HUES48 (cell line): ENCODE data around the gene ENOPH1.

ENCODE experiments used
- H3K27ac ChIP-seq: one replicate; pipeline ENCODE4 v1.7.0; 2013; ENCODE audit warnings: low read depth, low read length, inconsistent platforms
- H3K27me3 ChIP-seq: 2 replicates; pipeline ENCODE4 v1.6.1; 2013; ENCODE audit warnings: mild to moderate bottlenecking, low read length; ENCODE audit not compliant: control insufficient read depth, insufficient read depth
- H3K36me3 ChIP-seq: 2 replicates; pipeline ENCODE4 v1.6.1; 2013; ENCODE audit warnings: low read length; ENCODE audit not compliant: control insufficient read depth, insufficient read depth
- H3K4me1 ChIP-seq: 2 replicates; pipeline ENCODE4 v1.6.1; 2013; ENCODE audit warnings: mild to moderate bottlenecking, low read length; ENCODE audit not compliant: control insufficient read depth, insufficient read depth
- H3K4me3 ChIP-seq: 2 replicates; pipeline ENCODE4 v1.5.1; 2013; ENCODE audit warnings: mild to moderate bottlenecking, low read depth, low read length
- H3K9ac ChIP-seq: 2 replicates; pipeline ENCODE4 v1.6.1; 2013; ENCODE audit warnings: mild to moderate bottlenecking, low read depth, low read length, moderate library complexity
- H3K9me3 ChIP-seq: 2 replicates; pipeline ENCODE4 v1.6.1; 2013; ENCODE audit warnings: low read length; ENCODE audit not compliant: control insufficient read depth, insufficient read depth

The ENOPH1 gene

DNA sequence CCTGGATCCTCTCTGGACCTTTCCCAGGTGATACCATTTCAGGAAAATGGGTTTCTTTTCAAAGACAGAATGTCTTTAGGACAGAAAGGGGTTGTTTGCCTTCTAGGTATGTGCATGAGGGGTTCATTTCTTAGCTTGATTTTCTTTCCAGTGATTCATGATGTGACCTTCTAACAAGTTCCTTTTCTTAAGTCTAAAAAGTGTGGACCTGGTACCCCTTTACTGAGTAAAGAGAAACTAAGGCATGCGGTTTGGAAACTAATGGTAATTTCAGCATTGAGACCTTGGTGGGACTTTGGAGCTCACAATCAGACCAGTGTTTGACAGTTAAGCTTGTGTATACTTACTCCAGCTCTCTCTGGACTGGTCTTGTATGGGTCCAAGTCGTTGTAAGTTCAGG is 8.7 kb downstream of the ENOPH1 start:
- H3K4me3 ChIP-seq = no peak overlapping the region
- no peaks in the 10 kb centered on the region for H3K27me3 ChIP-seq
- peaks cover 40% of the 10 kb centered on the region for H3K36me3 ChIP-seq
- peaks cover 7% of the 10 kb centered on the region for H3K4me1 ChIP-seq
- H3K27ac ChIP-seq = no peak overlapping the region
- H3K9ac ChIP-seq = no peak overlapping the region
- H3K9me3 ChIP-seq = no peaks in the 10 kb centered on the region

DNA sequence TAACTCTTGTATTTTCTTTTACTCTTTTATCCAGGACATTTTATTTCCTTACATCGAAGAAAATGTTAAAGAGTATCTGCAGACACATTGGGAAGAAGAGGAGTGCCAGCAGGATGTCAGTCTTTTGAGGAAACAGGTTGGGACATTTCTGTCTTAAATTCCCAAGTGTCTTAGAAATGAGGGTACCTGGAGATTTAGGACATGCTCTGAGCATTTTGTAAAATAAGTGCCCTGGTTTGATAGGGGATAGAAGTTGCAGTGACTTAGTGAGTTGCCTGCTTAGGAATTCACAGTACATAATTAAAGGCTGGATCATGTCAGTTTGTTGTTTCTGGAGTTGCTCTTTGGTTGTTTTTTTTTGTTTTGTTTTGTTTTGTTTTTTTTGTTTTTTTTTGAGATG is 17.5 kb downstream of the ENOPH1 start:
- H3K27me3 ChIP-seq = no peaks in the 10 kb centered on the region
- no peaks in the 10 kb centered on the region for H3K9me3 ChIP-seq
- peaks cover 58% of the 10 kb centered on the region for H3K36me3 ChIP-seq
- no peaks in the 10 kb centered on the region for H3K4me1 ChIP-seq
- H3K27ac ChIP-seq = no peak overlapping the region
- no peak overlapping the region for H3K4me3 ChIP-seq
- H3K9ac ChIP-seq = no peak overlapping the region

DNA sequence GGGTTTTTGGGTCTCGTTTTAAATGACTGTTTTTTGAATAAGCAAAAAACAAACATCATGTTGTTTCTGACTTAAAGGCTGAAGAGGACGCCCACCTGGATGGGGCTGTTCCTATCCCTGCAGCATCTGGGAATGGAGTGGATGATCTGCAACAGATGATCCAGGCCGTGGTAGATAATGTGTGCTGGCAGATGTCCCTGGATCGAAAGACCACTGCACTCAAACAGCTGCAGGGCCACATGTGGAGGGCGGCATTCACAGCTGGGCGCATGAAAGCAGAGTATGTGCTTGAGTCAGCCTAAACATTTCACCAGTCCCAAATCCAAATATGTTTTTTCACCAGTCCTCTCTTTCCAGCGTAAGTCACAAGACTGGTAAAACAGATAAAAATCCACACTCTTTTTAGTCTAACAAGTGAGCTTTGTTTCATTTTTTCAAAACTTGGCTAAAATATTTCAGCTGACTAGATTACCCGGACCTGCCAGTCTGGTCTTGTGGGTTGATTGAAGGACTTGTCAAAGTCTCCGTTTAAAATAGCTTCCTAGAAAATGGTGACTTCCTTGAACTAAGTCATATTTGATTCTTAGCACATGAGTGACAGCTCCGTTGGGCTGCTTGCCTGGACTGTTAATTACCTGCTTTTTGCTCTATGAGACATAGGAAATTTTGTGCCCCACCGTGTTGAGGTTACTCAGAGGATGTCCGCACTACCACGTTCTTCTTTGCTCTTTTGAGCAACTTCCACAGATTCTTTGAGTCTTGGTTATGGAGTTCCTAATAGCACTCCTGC is 20.8 kb downstream of the ENOPH1 start:
- no peak overlapping the region for H3K9ac ChIP-seq
- no peak overlapping the region for H3K4me3 ChIP-seq
- no peaks in the 10 kb centered on the region for H3K9me3 ChIP-seq
- no peak overlapping the region for H3K27ac ChIP-seq
- H3K27me3 ChIP-seq = no peaks in the 10 kb centered on the region
- peaks cover 7% of the 10 kb centered on the region for H3K4me1 ChIP-seq
- peaks cover 82% of the 10 kb centered on the region for H3K36me3 ChIP-seq

DNA sequence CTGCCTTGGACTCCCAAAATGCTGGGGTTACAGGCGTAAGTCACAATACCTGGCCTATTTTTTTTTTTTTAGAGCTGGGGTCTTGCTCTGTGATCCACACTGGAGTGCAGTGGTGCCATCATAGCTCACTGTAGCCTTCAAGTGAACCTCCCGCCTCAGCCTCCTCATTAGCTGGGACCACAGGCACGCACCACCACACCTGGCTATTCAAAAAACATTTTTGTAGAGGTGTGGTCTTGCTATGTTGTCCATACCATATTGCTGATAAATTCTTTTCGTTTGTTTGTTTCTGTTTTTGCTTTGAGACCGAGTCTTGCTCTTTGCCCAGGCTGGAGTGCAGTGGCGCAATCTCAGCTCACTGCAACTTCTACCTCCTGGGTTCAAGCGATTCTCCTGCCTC is 21.6 kb downstream of the ENOPH1 start:
- H3K27ac ChIP-seq = no peak overlapping the region
- H3K36me3 ChIP-seq = peaks cover 91% of the 10 kb centered on the region
- H3K4me1 ChIP-seq = peaks cover 7% of the 10 kb centered on the region
- no peaks in the 10 kb centered on the region for H3K9me3 ChIP-seq
- no peaks in the 10 kb centered on the region for H3K27me3 ChIP-seq
- H3K4me3 ChIP-seq = no peak overlapping the region
- no peak overlapping the region for H3K9ac ChIP-seq

DNA sequence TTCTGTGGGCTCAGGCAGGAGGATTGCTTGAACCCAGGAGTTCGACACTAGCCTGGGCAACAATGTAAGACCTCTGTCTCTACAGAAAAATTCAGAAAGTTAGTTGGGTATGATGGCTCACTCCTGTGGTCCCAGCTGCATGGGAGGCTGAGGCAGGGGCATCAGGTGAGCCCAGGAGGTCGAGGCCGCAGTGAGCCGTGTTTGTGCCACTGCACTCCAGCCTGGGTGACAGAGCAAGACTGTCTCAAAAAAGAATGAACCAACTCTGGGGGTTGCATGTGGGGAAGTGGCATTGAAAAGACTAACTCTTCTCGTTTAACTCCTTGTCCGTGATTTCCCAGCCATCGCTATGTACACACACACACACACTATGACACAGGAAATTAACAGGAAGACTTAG is 26.9 kb downstream of the ENOPH1 start:
- peaks cover 94% of the 10 kb centered on the region for H3K36me3 ChIP-seq
- H3K4me1 ChIP-seq = peaks cover 7% of the 10 kb centered on the region

DNA sequence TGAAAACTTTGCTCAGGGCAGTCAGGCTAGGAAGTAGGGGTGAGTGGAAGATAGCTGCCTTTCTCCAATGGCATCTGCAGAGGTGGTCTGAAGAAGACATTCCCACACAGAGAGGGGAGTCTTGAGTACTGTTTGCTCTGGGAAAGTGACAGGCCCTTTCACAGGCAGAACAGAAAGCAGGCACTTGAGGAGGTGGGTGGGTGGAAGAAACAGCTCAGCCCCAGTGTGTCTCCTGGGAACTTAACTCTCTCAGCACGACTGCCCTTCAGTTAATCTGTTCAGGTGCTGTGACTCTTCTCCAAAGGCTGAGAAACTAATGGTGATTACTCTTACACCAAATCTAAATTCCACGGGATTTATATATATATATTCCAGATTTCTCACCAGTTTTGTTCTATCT is 28.3 kb downstream of the ENOPH1 start:
- Histone ChIP-seq H3K27me3 (no peaks in the 10 kb centered on the region), H3K27ac (no peak overlapping the region), H3K9me3 (no peaks in the 10 kb centered on the region), H3K4me1 (peaks cover 3% of the 10 kb centered on the region; the same call in 1 of the 2 replicates), H3K36me3 (peaks cover 94% of the 10 kb centered on the region), H3K4me3 (no peak overlapping the region), H3K9ac (no peak overlapping the region)

More for the DNA sequence above, 26.9 kb downstream of the ENOPH1 start:
- Histone ChIP-seq H3K27ac (no peak overlapping the region), H3K9me3 (no peaks in the 10 kb centered on the region), H3K27me3 (no peaks in the 10 kb centered on the region), H3K4me3 (no peak overlapping the region), H3K9ac (no peak overlapping the region)

DNA sequence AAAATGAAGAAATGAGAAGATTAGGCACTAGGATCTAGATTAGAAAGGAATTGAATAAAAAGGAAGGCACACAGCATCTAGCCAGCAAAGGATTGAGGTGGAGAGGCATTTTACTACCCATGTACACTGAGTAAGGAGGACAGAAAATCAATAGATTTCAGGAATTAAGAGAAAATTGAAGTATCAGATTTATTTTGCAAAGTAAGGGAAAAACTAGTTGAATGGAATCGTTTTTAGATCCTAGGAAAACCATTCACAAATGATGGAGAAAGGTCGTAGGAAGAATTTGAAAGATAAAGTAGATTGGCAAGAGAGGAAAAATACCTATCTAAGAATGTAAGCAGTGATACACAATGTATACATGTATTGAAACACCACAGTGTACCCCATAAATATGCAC is 31.3 kb downstream of the ENOPH1 start:
- peaks cover 68% of the 10 kb centered on the region for H3K36me3 ChIP-seq
- H3K4me3 ChIP-seq = no peak overlapping the region
- no peaks in the 10 kb centered on the region for H3K9me3 ChIP-seq
- H3K27ac ChIP-seq = no peak overlapping the region
- no peaks in the 10 kb centered on the region for H3K27me3 ChIP-seq
- H3K9ac ChIP-seq = no peak overlapping the region
- peaks cover 3% of the 10 kb centered on the region; the same call in 1 of the 2 replicates for H3K4me1 ChIP-seq

DNA sequence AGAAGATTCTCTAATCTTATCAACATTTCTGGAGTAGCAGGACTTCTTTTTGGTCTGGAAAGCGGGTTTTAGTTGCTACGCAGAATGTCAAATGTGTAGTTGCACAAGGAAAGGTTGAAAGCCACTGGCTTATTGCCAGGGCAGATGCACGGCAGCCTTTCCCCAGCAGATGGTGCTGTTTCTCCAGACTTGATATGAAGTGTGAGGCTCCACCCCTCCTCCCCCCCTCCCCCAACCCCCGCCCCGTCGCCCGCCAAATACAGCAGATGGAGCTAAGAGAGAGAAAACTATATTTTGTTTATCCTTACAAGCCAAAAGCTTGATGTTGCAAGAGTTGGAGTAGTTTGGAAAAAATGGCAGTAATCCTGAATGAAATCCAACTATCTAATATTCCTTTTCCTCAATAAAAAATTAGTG is 32.0 kb downstream of the ENOPH1 start:
- H3K9me3 ChIP-seq = no peaks in the 10 kb centered on the region
- peaks cover 3% of the 10 kb centered on the region; the same call in 1 of the 2 replicates for H3K4me1 ChIP-seq
- peak overlapping the region; percentile 15 for H3K27ac ChIP-seq
- H3K4me3 ChIP-seq = no peak overlapping the region
- H3K9ac ChIP-seq = no peak overlapping the region
- H3K36me3 ChIP-seq = peaks cover 66% of the 10 kb centered on the region
- H3K27me3 ChIP-seq = no peaks in the 10 kb centered on the region

DNA sequence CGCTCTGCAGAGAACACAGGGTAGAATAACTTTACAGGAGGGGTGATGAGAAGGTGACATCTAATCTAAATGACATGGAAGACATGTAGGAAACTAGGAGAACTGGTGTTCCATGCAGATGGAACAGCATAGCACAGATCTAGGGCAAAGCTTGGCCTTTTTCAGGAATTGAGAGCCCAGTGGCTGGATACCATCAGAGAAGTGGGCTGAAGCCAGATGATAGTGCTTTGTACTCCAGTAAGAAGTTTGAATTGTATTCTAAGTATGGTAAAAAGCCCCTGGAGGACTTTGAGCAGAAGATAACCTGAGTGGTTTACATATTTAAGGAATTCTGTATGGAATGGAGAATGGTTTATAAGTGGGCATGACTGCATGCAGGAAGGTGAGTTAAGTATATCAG is 32.8 kb downstream of the ENOPH1 start:
- H3K27ac ChIP-seq = no peak overlapping the region
- peaks cover 59% of the 10 kb centered on the region for H3K36me3 ChIP-seq
- peaks cover 3% of the 10 kb centered on the region; the same call in 1 of the 2 replicates for H3K4me1 ChIP-seq
- H3K27me3 ChIP-seq = no peaks in the 10 kb centered on the region
- H3K4me3 ChIP-seq = no peak overlapping the region
- H3K9ac ChIP-seq = no peak overlapping the region
- no peaks in the 10 kb centered on the region for H3K9me3 ChIP-seq

DNA sequence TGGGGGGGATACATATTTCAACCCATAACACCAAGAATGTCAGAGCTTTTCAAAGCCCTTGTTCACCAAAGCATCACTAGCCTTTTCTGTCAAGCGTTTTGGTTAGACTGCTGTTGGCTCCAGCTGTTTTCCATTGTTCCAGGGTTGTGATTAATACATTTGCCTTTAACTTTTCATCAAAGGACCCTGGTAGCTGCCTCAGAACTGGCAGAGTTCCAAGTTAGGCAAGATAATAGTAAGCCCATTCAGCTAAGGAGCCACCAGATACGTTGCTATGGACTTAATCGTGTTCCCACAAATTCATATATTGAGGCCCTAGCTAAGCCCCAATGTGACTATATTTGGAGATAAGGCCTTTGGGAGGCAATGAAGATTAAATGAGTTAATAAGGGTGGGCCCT is 37.1 kb downstream of the ENOPH1 start:
- Histone ChIP-seq H3K27me3 (no peaks in the 10 kb centered on the region), H3K9me3 (no peaks in the 10 kb centered on the region), H3K9ac (no peak overlapping the region), H3K4me1 (peaks cover 3% of the 10 kb centered on the region; the same call in 1 of the 2 replicates), H3K27ac (no peak overlapping the region), H3K36me3 (peaks cover 19% of the 10 kb centered on the region), H3K4me3 (no peak overlapping the region)

DNA sequence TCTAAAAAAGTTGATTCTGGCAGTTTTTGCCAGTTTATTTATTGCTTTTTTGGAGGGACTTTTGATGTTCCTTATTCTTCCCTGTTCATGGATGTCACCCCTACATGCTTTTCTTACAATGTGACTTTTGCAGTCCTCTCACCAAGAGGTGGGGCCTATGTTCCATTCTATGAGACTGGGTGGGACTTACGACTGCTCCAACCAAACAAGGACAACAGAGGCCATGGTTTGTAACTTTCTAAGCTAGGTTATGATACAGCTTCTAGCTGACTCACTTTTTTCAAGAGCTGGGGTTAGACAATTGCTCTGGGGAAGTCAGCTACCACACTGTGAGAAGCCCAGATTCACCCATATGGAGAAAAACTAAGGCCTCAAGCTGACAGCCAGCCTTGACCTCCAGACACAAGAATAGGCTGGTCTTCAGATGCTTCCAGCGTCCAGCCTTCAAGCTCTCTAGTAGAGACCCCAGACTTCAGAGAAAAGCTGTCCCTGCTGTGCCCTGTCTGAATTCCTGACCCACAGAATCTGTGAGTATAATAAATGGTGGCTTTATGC is 39.5 kb downstream of the ENOPH1 start:
- H3K4me1 ChIP-seq = no peaks in the 10 kb centered on the region
- H3K36me3 ChIP-seq = peaks cover 6% of the 10 kb centered on the region; the same call in 1 of the 2 replicates
- H3K4me3 ChIP-seq = no peak overlapping the region
- H3K27ac ChIP-seq = peak overlapping the region; percentile 14
- H3K27me3 ChIP-seq = no peaks in the 10 kb centered on the region
- no peak overlapping the region for H3K9ac ChIP-seq
- no peaks in the 10 kb centered on the region for H3K9me3 ChIP-seq
